Measurements from ENCODE around the gene NXPE3. TPM values are rescaled to one million over a fixed set of nuclear protein-coding genes. Genes with fewer than 3 reads are reported as not detected.

The NXPE3 gene
- polyA plus RNA-seq, 1 experiment = 41.1 TPM

Other genes starting within 250 kb of the NXPE3 start
- gene TRMT10C, start 217.3 kb upstream of the NXPE3 start, polyA plus RNA-seq (2011; rRNA removed) = 19.4 and 26.1 TPM in 2 replicates
- gene PCNP, start 205.0 kb upstream of the NXPE3 start, polyA plus RNA-seq (2011; rRNA removed) = 68.3 and 97.7 TPM in 2 replicates
- 9.8 and 13.8 TPM in 2 replicates for gene ZBTB11, start 102.1 kb upstream of the NXPE3 start, polyA plus RNA-seq (2011; rRNA removed)
- 1,794 and 1,914 TPM in 2 replicates for gene RPL24, start 92.5 kb upstream of the NXPE3 start, polyA plus RNA-seq (2011; rRNA removed)
- 2.4 TPM in 2 replicates for gene CEP97, start 54.6 kb upstream of the NXPE3 start, polyA plus RNA-seq (2011; rRNA removed)
- gene NFKBIZ, start 70.3 kb downstream of the NXPE3 start, polyA plus RNA-seq (2011; rRNA removed) = 27.3 and 29.6 TPM in 2 replicates

All from AG04450 (cell line).